ENCODE measurements around the gene ELOB.

GRCh38 chr16:2745961-2746360 is 31.1 kb downstream of the ELOB start:
- TF ChIP-seq POLR2AphosphoS5 (IDR thresholded peaks at IDR 0.05; ENCODE audit: low read depth, low read length) (no peak), POLR2A (IDR thresholded peaks at IDR 0.05; ENCODE audit: control extremely low read depth in 1 of 2, low read depth in 2 of 2, low read length in 2 of 2) (no peak), CREB1 (IDR thresholded peaks at IDR 0.05) (no peak), CTCF (IDR thresholded peaks at IDR 0.05; ENCODE audit: control extremely low read depth in 1 of 3, insufficient read depth in 1 of 3, low read depth in 1 of 3, low read length in 3 of 3) (no peak), ATF2 (IDR thresholded peaks at IDR 0.05; ENCODE audit: low read length) (no peak), CBX8 (IDR thresholded peaks at IDR 0.05; ENCODE audit: borderline replicate concordance, low read depth, low read length) (no peak)
